ENCODE measurements around the gene KRTAP5-10.

KRTAP5-10 gene

DNA sequence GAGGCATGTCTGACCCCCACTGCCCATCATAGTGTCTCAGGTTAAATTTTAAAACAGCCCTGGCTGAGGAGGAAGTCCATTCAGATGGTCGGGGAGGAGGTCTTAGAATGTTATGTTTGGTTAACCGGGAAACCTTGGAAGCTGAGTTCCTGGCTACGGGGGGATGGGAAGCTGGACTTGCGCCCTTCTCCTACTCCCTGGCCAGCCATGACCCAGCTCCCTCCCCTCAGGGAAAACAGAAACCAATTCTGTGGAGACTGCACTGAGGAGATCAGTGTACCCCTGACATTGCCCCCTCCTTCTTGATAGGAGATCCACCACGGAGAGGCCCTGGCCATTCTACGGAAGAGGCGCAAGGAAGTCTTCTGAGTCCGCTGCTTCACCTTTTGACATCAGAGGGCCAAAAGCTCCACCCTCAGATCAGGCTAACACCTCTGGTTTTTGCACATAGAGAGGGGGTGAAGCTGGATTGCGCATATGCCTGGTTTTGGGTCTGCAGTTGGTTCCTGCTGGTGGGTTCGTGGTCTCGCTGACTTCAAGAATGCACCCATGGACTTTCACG is 19.9 kb upstream of the KRTAP5-10 start:
- TF ChIP-seq, protein P1, sequence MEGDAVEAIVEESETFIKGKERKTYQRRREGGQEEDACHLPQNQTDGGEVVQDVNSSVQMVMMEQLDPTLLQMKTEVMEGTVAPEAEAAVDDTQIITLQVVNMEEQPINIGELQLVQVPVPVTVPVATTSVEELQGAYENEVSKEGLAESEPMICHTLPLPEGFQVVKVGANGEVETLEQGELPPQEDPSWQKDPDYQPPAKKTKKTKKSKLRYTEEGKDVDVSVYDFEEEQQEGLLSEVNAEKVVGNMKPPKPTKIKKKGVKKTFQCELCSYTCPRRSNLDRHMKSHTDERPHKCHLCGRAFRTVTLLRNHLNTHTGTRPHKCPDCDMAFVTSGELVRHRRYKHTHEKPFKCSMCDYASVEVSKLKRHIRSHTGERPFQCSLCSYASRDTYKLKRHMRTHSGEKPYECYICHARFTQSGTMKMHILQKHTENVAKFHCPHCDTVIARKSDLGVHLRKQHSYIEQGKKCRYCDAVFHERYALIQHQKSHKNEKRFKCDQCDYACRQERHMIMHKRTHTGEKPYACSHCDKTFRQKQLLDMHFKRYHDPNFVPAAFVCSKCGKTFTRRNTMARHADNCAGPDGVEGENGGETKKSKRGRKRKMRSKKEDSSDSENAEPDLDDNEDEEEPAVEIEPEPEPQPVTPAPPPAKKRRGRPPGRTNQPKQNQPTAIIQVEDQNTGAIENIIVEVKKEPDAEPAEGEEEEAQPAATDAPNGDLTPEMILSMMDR (IDR thresholded peaks at IDR 0.05; ENCODE audit: insufficient read depth, low read length, poor library complexity, severe bottlenecking): no peak
- no peak for TF ChIP-seq EZH2phosphoT487 (conservative IDR thresholded peaks at IDR 0.05; ENCODE audit: low read length)
- H3K9ac ChIP-seq (ENCODE audit: low read length): no peak overlapping the region
- no peaks in the 10 kb centered on the region for H3K36me3 ChIP-seq (ENCODE audit: low read length)
- H3F3A ChIP-seq (ENCODE audit: insufficient read depth): no peaks in the 10 kb centered on the region
- H3K4me2 ChIP-seq (ENCODE audit: low read depth, low read length, poor library complexity, severe bottlenecking): no peak overlapping the region
- no peaks in the 10 kb centered on the region for H3K9me3 ChIP-seq (ENCODE audit: insufficient read depth, low read length)
- no peak overlapping the region for H2AFZ ChIP-seq (ENCODE audit: low read depth, low read length, severe bottlenecking)
- H3K27me3 ChIP-seq (ENCODE audit: low read length): no peaks in the 10 kb centered on the region
- H3K9me2 ChIP-seq (replicated peaks; ENCODE audit: insufficient read depth, low read length): no peaks in the 10 kb centered on the region
- H3K4me3 ChIP-seq (ENCODE audit: insufficient read depth, low read length, poor library complexity, severe bottlenecking): no peak overlapping the region
- H3K79me2 ChIP-seq (ENCODE audit: insufficient read depth, low read length): no peaks in the 10 kb centered on the region
- no peaks in the 10 kb centered on the region for H4K20me1 ChIP-seq (ENCODE audit: low read depth, low read length)
- H3K27ac ChIP-seq (ENCODE audit: low read depth, low read length): no peak overlapping the region

DNA sequence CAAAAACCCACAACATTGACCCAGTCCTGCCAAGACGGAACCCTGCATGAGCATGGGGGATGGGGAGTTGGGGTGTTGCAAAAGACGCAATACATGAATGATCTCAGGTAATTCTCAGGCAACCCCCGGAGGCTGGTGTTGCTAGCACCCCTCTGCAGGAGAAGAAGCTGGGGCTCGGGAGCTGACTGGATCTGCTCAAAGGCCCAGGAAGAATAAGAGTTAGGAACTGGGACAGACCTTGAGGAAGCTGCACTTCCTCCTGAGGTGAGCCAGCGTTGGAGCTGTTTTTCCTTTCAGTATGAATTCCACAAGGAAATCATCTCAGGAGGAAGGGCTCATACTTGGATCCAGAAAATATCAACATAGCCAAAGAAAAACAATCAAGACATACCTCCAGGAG is 17.2 kb upstream of the KRTAP5-10 start, which contains the start of gene KRTAP5-9:
Gene KRTAP5-9 (plus strand): TSS at position 301 of the 400 bp plus-strand sequence. CDS start 238 bp downstream, outside the sequence.
- Histone ChIP-seq H3K4me3 (ENCODE audit: insufficient read depth, low read length, poor library complexity, severe bottlenecking) (no peak within 1 kb of the TSS), H3K27me3 (ENCODE audit: low read length) (no peaks in the 10 kb centered on the region), H3K79me2 (ENCODE audit: insufficient read depth, low read length) (no peaks in the 10 kb centered on the region), H2AFZ (ENCODE audit: low read depth, low read length, severe bottlenecking) (no peak within 1 kb of the TSS), H3F3A (ENCODE audit: insufficient read depth) (no peaks in the 10 kb centered on the region), H3K9ac (ENCODE audit: low read length) (no peak within 1 kb of the TSS), H3K36me3 (ENCODE audit: low read length) (no peaks in the 10 kb centered on the region), H3K9me2 (replicated peaks; ENCODE audit: insufficient read depth, low read length) (no peaks in the 10 kb centered on the region), H3K9me3 (ENCODE audit: insufficient read depth, low read length) (no peaks in the 10 kb centered on the region), H3K27ac (ENCODE audit: low read depth, low read length) (no peak within 1 kb of the TSS), H3K4me2 (ENCODE audit: low read depth, low read length, poor library complexity, severe bottlenecking) (no peak within 1 kb of the TSS), H4K20me1 (ENCODE audit: low read depth, low read length) (no peaks in the 10 kb centered on the region)
- TF ChIP-seq EZH2phosphoT487 (conservative IDR thresholded peaks at IDR 0.05; ENCODE audit: low read length): no peak
- TF ChIP-seq, protein P1 (IDR thresholded peaks at IDR 0.05; ENCODE audit: insufficient read depth, low read length, poor library complexity, severe bottlenecking): no peak

DNA sequence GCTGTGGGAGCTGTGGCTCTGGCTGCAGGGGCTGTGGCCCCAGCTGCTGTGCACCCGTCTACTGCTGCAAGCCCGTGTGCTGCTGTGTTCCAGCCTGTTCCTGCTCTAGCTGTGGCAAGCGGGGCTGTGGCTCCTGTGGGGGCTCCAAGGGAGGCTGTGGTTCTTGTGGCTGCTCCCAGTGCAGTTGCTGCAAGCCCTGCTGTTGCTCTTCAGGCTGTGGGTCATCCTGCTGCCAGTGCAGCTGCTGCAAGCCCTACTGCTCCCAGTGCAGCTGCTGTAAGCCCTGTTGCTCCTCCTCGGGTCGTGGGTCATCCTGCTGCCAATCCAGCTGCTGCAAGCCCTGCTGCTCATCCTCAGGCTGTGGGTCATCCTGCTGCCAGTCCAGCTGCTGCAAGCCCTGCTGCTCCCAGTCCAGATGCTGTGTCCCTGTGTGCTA is 16.6 kb upstream of the KRTAP5-10 start:
- H3K9ac ChIP-seq (ENCODE audit: low read length): no peak overlapping the region
- no peak overlapping the region for H3K4me2 ChIP-seq (ENCODE audit: low read depth, low read length, poor library complexity, severe bottlenecking)
- no peaks in the 10 kb centered on the region for H3F3A ChIP-seq (ENCODE audit: insufficient read depth)
- no peak overlapping the region for H3K4me3 ChIP-seq (ENCODE audit: insufficient read depth, low read length, poor library complexity, severe bottlenecking)
- no peaks in the 10 kb centered on the region for H4K20me1 ChIP-seq (ENCODE audit: low read depth, low read length)
- TF ChIP-seq, protein P1 (IDR thresholded peaks at IDR 0.05; ENCODE audit: insufficient read depth, low read length, poor library complexity, severe bottlenecking): no peak
- no peak for TF ChIP-seq EZH2phosphoT487 (conservative IDR thresholded peaks at IDR 0.05; ENCODE audit: low read length)
- H3K27ac ChIP-seq (ENCODE audit: low read depth, low read length): no peak overlapping the region
- no peaks in the 10 kb centered on the region for H3K27me3 ChIP-seq (ENCODE audit: low read length)
- no peak overlapping the region for H2AFZ ChIP-seq (ENCODE audit: low read depth, low read length, severe bottlenecking)
- no peaks in the 10 kb centered on the region for H3K9me2 ChIP-seq (replicated peaks; ENCODE audit: insufficient read depth, low read length)
- no peaks in the 10 kb centered on the region for H3K36me3 ChIP-seq (ENCODE audit: low read length)
- no peaks in the 10 kb centered on the region for H3K9me3 ChIP-seq (ENCODE audit: insufficient read depth, low read length)
- H3K79me2 ChIP-seq (ENCODE audit: insufficient read depth, low read length): no peaks in the 10 kb centered on the region

Data from SU-DHL-6 (cell line).